ENCODE data around the gene PDPR.
"Not testable (repeated sequence)": the region's sequence is repeated elsewhere in the genome, so short reads cannot be mapped to it uniquely, and the experiment has no call there.

Gene PDPR

DNA sequence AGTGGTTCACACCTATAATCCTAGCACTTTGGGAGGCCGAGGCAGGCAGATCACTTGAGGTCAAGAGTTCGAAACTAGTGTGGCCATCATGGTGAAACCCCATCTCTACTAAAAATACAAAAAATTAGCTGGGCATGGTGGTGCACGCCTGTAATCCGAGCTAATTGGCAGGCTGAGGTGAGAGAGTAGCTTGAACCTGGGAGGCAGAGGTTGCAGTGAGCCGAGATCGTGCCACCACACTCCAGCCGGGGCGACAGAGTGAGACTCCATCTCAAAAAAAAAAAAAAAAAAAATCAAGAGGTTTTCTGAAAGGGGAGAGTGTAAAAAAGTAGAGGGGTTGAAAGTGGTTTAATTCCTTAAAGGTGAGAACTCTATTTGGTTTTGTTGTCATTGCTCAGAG lies 21.7 kb downstream of the PDPR start:
- DNase-seq, result not testable (repeated sequence)

DNA sequence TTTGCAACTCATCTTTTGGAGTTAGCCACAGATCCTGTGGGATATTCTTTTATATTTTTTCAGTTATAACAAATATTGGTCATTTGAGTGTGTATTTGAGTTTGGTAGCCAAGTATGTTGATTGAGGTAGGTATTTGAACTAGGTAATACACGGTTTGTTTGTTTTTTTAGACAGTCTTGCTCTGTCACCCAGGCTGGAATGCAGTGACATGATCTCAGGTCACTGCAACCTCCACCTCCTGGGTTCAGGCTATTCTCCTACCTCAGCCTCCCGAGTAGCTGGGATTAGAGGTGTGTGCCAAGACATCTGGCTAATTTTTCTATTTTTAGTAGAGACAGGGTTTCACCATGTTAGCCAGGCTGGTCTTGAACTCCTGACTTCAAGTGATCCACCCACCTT lies 22.5 kb downstream of the PDPR start:
- not testable (repeated sequence) for DNase-seq

- not testable (repeated sequence) for DNase-seq
Observed at GRCh38 chr16:70142739-70143138, 28.6 kb downstream of the PDPR start.

DNA sequence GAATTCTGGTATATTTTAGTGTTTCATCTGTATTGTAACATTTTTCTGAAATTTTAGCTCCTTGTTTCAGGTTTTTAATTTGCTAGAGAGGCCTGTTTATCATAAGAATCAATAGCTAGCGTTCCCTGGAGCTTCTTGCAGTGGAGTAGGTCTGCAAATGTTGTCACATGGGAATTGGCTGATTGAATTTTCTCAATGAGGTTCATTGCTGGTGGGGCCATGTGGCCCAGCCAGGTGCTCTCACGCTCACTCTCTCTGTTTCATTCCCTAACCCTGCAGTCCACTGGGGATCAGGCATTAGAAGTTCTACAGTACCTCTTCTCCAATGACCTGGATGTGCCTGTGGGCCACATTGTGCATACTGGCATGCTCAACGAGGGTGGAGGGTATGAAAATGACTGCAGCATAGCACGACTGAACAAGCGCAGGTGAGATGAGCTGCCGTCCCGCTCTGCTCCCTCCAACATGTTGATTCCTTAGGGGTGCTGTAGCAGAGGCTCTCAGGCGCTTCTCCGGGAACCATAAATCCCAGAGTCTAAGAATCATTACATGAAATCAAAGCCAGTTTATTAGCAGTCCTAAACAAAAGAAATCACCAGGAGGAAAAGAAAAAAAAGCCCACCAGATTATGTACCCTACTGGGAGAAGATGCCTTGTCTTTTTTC lies 29.2 kb downstream of the PDPR start:
- DNase-seq, result not testable (repeated sequence)

DNA sequence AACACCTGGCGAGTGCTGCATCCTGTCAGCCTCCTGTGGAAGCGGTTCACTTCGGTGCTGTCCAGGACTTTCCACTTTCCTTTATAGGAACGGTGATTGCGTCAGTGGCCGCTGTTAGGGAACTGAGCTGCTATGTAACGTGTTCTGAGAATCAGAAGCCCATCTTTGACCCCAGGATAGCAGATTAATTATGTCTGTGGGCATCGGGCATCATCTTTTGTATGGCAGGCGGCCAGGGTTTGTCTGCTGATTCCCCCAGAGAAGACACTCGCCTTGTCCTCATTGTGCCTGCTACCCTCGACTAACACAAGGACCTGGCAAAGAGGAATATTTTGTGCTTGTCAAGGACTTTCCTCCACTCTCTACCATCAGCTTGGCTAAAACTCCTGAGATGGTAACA lies 33.7 kb downstream of the PDPR start:
- DNase-seq, result not testable (repeated sequence)

DNA sequence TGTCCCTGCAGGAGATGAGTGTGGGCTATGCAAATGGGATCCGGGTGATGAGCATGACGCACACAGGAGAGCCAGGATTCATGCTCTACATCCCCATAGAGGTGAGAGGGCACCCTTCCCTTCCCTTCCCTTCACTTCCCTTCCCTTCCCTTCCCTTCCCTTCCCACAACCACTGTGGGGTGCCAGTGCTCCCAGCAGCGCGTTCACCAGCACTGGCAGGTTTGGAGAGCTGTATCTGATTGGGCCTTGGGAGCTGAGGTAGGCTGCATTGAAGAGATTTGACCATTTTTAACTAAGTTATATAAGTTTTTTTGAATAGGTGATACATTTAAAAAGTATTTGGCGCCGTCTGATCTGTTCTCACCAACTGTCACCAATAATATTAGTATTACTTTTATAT lies 34.3 kb downstream of the PDPR start:
- DNase-seq, result not testable (repeated sequence)

- not testable (repeated sequence) for DNase-seq
Observed at GRCh38 chr16:70149296-70149695, 35.2 kb downstream of the PDPR start.

DNA sequence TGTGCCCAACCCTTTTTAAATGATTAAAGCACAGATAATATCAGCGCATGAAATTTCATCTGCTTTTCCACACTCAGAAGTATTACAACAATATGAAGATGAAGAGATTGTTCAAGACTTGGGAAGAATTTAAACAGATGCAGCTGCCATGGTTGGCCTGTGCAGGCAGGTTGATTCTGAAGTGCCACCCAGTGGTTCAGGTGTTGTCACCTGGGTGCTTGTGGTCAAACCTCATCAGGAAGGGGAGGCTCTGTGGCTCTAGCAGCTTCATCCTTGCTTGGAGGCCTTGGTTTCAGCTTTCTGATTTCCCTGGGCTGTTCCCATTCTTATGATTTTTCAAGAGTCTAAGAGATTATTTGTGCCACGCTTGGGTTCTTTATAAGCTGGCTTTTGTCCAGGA lies 37.3 kb downstream of the PDPR start:
- DNase-seq, result no peak

DNA sequence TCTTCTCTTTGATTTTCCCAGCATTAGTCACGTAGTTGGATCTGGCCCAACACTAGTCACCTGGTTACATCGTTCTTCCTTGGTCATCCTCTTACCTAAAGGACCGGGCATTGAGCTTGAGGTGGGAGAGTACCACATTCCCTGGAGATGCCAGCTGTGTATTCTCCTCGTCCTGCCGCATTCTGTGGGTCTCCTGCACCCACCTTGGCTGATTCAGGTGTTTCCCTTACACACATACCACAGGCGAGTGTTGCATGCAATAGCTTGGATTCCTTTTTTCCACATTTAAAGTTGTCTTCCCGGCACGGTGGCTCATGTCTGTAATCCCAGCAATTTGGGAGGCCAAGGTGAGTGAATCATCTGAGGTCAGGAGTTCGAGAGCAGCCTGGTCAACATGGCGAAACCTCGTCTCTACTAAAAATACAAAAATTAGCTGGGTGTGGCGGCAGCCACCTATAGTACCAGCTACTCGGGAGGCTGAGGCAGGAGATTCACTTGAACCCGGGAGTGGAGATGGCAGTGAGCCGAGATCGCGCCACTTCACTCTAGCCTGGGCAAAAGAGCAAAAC lies 37.9 kb downstream of the PDPR start:
- DNase-seq, result no peak

DNA sequence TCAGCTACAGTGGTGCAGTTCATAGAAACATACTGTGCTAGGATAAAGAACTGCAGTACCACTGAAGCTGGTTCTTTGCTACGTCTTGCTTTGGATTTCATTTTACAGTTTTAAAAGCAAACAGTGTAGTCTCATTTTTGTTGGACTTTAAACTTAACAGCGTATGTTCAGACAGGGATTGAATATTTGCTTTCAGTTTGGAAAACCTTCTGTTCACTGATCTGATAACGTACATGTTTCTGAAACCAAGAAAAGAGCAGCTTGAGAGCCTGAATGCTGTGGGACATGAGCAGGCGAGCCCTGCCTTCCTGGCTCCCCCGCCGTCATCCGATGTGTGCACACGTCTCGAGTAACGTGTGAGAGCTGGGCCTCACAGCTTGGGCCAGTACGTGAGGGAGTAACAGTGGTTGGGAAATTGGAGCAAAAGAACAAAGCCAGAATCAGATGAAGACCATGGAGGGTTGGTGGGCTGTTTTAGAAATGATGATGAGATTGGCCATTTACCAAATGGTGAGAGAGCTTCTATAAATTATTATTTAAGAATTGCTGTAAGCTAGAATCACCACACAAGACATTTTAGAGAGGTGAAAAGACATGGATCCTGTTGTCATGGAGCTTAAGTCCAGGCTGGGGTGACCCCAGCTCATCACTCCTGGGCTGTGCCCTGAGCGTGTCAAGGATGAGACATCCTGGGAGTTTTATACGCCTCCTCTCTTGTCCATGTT lies 38.6 kb downstream of the PDPR start:
- DNase-seq, result no peak

GRCh38 chr16:70154736-70155135 lies 40.6 kb downstream of the PDPR start:
- not testable (repeated sequence) for DNase-seq

- DNase-seq, result no peak
Observed at GRCh38 chr16:70156207-70156978, 42.3 kb downstream of the PDPR start.

DNA sequence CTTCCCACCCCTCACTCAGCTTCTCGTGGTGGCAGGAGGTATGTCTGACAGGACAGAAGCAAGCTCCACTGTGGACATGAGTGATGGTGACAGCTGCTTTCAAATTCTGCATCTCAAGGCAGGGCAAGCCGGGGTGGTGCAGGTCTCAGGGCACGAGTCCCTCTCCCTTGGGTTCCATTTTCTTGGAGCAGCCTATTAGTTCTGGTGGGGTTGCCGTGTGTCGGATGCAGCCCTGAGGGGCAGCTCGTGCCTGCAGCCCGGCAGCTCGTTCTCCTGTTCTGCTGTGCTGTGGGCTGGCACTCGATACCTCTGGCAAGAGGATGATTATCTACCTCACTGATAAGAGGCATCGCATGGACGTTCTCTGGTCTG lies 43.0 kb downstream of the PDPR start:
- DNase-seq, result no peak

- no peak for DNase-seq
Observed at GRCh38 chr16:70157477-70158260, 43.5 kb downstream of the PDPR start.

DNA sequence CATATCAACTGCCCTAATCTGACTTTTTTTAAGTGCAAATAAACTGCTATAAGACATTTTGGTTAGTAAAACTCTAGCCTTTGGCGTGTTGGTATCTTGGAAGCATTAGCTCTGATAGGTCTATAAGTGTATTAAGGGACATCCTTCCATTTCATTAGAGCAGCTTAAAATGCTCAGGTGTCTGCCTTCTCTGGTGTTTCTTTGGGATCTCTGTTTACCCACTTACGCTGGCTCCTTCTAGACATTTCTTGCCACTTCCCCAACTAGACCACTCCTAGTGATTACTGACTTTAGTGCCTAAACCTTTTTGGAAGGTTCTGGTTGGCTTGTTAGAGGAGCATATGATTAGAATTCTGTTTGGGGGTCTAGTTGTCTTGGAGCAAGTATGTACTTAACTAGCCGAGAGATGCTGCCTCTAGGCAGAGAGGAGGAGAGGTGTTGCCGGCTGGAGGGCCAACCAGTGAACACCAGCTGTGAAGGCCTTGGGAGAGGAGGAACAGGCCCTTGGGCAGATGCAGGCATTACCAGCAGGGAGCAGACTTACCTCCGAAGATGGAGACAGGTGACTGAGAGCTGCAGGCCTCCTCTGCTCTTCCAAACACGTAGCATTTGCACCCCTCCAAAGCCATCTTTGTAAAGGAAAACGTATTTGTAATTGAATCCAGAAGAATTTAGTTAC lies 44.3 kb downstream of the PDPR start:
- no peak for DNase-seq

DNA sequence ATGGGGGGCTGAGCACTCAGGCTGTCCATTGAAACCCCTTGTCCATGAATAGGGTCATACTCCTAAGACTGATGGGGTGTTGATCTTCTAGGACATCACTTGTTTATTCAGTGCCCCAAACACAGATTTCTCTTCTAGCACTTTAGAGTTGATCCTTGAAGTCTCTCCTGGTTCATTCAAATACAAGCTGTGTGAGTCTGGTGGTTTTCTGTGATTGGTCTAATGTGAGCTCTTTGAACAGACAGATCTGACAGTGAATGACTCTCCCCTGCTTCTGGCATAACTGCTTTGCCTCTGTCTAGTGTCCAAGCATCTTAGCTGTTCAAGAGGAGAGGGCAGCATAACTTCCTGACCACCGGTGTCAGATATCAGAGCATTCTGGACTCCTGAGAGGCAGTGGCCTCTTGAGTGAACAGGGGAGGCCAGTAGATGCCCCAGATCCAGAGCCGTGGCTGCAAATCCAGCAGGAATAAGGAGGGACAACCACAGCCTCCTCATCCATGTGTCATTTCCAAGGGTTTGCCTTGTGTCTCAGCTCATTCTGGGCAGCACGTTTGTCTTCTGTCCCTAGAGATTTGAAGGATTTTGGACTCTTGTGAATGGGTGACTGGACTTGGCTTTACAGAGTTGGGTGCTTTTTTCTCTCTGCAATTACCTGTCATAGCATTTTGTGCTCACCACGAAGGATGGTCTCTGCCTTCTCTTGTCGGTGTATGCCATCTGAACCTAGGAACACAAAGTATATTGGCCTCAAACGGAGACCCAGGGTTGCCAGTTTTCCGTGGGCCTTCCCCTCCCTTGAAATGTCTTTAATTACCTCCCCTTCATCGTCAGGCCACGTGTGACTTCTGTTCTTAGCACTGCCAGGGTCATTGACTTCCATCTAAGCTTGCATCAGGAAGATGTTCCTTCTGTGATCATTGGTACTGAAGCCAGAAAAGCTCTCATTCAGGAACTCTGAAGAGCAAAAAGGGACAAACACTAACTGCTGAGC lies 45.5 kb downstream of the PDPR start:
- DNase-seq, result no peak

GRCh38 chr16:70160388-70160787 lies 46.3 kb downstream of the PDPR start:
- no peak for DNase-seq

GRCh38 chr16:70160821-70161220 lies 46.7 kb downstream of the PDPR start:
- no peak for DNase-seq

DNA sequence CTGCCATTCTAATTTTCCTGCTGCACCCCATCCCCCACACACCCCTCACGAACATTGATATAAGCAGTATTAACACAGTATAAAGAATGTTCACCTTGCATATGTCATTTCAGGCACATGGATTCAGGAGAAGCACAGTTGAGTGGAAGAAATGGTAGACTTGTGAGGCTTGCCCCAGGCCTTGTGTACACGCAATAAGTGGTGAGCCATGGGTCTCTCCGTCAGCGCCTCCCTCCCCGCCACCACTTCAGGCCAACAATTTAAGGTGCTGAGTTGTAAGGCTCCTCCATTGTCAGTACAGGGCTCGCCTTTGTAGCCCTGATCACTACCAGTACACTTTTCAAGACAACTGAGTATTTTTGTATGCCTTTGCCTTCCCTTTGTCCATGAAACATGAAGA lies 47.2 kb downstream of the PDPR start:
- no peak for DNase-seq

- no peak for DNase-seq
Observed at GRCh38 chr16:70162041-70162451, 47.9 kb downstream of the PDPR start.

DNA sequence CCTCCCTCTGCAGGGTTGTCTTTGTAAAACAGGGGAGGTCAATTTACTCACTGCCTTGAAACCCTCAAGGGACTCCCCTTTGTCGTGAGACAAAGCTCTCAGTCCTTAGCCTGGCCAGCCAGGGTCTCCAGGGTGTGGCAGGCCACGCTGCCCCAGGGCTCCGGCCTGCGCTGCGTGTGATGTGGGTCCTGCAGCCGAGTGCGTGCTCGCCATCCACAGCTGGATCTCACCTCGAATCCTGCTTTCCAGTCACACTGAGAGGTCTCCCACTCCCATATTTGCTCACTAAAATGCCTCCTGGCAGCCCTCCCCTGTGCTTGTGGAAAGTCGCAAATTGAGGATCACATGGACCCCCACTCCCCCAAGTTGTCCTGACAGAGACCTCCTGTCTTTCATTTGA lies 49.5 kb downstream of the PDPR start:
- no peak for DNase-seq

Data from CD4-positive, alpha-beta T cell treated with Interleukin-1 beta for 1 hour (primary cell).